ENCODE measurements around the gene ATP4A. TPM values are rescaled to one million over a fixed set of nuclear protein-coding genes. Genes with fewer than 3 reads are reported as not detected.

Gene ATP4A
- total RNA-seq (2011; cell fraction: chromatin; rRNA removed; ENCODE audit: low replicate concordance), result 0.30 TPM in 1 of 2 replicates, not detected in the other
- 0.39 and 0.50 TPM in 2 replicates for total RNA-seq (2011; cell fraction: nucleolus; rRNA removed)
- 0.22 TPM in 1 of 2 replicates, not detected in the other for total RNA-seq (2011; cell fraction: nucleoplasm; rRNA removed)
- not detected in 2 replicates for total RNA-seq (2014; rRNA removed)
- total RNA-seq (2014; rRNA removed; fragmentation: Illumina TruSeq; extraction: Trizol), result not detected in 2 replicates
- total RNA-seq (2015; rRNA removed; fragmentation: Illumina TruSeq; extraction: Trizol), result not detected in 2 replicates
- not detected in 2 replicates for total RNA-seq (2021)
- polyA plus RNA-seq (2011; rRNA removed), result 0.12 and 0.15 TPM in 2 replicates
- polyA plus RNA-seq (2011; cell fraction: cytosol; rRNA removed), result 0.12 and 0.16 TPM in 2 replicates
- polyA plus RNA-seq (2011; cell fraction: nucleus; rRNA removed), result 0.38 and 0.51 TPM in 2 replicates
- polyA plus RNA-seq (2012), result 0.08 and 0.19 TPM in 2 replicates
- not detected in 2 replicates for polyA plus RNA-seq (2014; fragmentation: Illumina TruSeq; extraction: Trizol)
- polyA plus RNA-seq (2014; fragmentation: Nextera tagmentation; extraction: Ambion mirVana), result not detected
- not detected in 2 replicates for polyA plus RNA-seq (2014; rRNA removed)
- polyA minus RNA-seq (2011; rRNA and poly(A)+ RNA removed), result not detected in 2 replicates
- not detected in 2 replicates for polyA minus RNA-seq (2011; cell fraction: cytosol; rRNA and poly(A)+ RNA removed)
- not detected in 2 replicates for polyA minus RNA-seq (2011; cell fraction: nucleus; rRNA and poly(A)+ RNA removed)
- percentile 13 among the genes with signal in this experiment for Bru-seq, nascent RNA
- not detected for BruChase-seq, experiment 1, labeled RNA remaining after a 2-hour chase
- BruChase-seq, experiment 2, labeled RNA remaining after a 6-hour chase, result not detected
- long read RNA-seq, experiment 1, result 0 reads
- long read RNA-seq, experiment 2, result 0 reads
- long read RNA-seq, experiment 3, result 0 reads

GRCh38 chr19:35563207-35563829 lies at the start of gene ATP4A:
TSS of gene ATP4A (minus strand) at chr19:35563658. CDS start at chr19:35563629, 29 bp downstream.
- no peak for TF ChIP-seq SRSF7 (optimal IDR thresholded peaks at IDR 0.05; ENCODE audit: low read depth, low read length)
- no peaks in the 10 kb centered on the region for H3K9me3 ChIP-seq (replicated peaks; ENCODE audit: control insufficient read depth, insufficient read depth, low read depth, low read length)
- no peaks in the 10 kb centered on the region for H3K36me3 ChIP-seq (ENCODE audit: control insufficient read depth, insufficient read depth, low read length)
- H3K79me2 ChIP-seq (ENCODE audit: control insufficient read depth, insufficient read depth, low read length), result no peaks in the 10 kb centered on the region
- ATAC-seq (no peak), DNase-seq (ENCODE audit: extremely low read depth in 1 of 4, low spot score in 3 of 4) (no peak), FAIRE-seq (no peak)
- peaks cover 4% of the 10 kb centered on the region; the same call in 1 of the 2 replicates for H4K20me1 ChIP-seq (replicated peaks; ENCODE audit: control insufficient read depth, insufficient read depth, low read length)
- WGBS (ENCODE audit: insufficient coverage, low coverage, missing lambda C conversion rate), result 0% methylated on average over 4 of the region's 15 CpGs
- peaks cover 3% of the 10 kb centered on the region for H3K9me1 ChIP-seq (ENCODE audit: control insufficient read depth, insufficient read depth, low read length)
- intact Hi-C loops (cut with micrococcal nuclease) (no loop called here), in situ Hi-C loops (cut with MboI) (no loop called here)
- no peak within 1 kb of the TSS for H3K4me2 ChIP-seq (ENCODE audit: insufficient read depth, low read length)
- POLR2A ChIA-PET, result interaction anchor here (0.9 kb wide), 1 partner anchor 10 kb away, joined by 3 read pairs; no protein-coding TSS in a partner anchor
- no peak within 1 kb of the TSS for H3K4me3 ChIP-seq
- BruUV-seq (replicated peaks), result no TSS peak
- peaks cover 28 to 63% of the 10 kb centered on the region in 2 experiments; a peak in 4 of 5 replicates for H3K27me3 ChIP-seq (ENCODE audit: control insufficient read depth in 2 of 2, insufficient read depth in 2 of 2, low read length in 2 of 2)
- peaks cover 0 to 21% of the 10 kb centered on the region in 2 experiments; a peak in 2 of 5 replicates for H3K4me1 ChIP-seq (replicated peaks in 1 of 2; ENCODE audit: control insufficient read depth in 2 of 2, insufficient read depth in 2 of 2, low read length in 2 of 2)
- peak within 1 kb of the TSS in 1 of 2 experiments; percentile 35; a peak in 2 of 4 replicates for H3K9ac ChIP-seq (ENCODE audit: insufficient read depth in 1 of 2, low read depth in 2 of 2, low read length in 2 of 2)
- no peak within 1 kb of the TSS for H2AFZ ChIP-seq (ENCODE audit: low read depth, low read length)
- CTCF ChIA-PET (ENCODE audit: low intra/inter-chr PET ratio), result no interaction called here
- no peak within 1 kb of the TSS for H3K27ac ChIP-seq (ENCODE audit: extremely low read depth, low read depth, low read length)

Data from K562 (cell line).